Measurements from ENCODE around the gene FAM20C. TPM values are rescaled to one million over a fixed set of nuclear protein-coding genes. Genes with fewer than 3 reads are reported as not detected.

FAM20C gene
- total RNA-seq, 1 experiment from 2014 or later: 35.8 TPM

DNA sequence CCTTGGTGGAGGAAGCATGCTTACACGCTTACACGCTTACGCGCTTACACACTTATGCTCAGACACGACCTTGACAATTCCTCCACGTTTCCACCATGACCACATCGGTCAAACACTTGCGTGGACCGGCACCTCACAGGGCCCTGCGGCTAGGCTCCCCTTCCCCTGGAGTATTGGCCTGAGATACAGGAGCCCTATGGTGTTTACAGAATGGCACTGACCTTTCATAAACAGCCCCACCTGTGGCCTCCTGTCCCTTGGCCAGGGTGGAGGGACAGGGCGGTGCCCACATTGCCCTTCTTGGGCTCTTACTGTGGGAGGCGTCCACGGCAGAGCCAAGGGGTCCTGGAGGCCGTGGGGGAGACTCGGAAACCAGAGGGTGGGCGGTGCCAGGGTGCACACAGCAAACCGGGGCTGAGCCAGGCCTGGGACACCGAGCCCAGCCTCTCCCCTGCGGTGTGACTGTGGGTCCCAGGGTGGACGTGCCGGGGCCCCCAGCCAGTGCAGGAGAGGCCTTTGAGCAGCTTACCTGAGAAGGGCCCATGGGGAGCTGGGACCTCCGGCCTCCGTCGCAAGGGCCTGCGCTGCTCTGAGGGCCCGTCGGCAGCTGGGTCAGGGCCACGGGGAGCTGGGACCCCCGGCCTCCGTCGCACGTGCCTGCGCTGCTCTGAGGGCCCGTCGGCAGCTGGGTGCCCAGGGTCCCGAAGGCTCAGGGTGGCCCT lies 53.4 kb downstream of the FAM20C start:
- no peak for DNase-seq (ENCODE audit: low spot score)
- no peak overlapping the region for H3K27ac ChIP-seq (ENCODE audit: low read depth, low read length, poor library complexity, severe bottlenecking)
- no peaks in the 10 kb centered on the region for H3K9me3 ChIP-seq (ENCODE audit: low read depth, low read length, poor library complexity, severe bottlenecking)
- H3K27me3 ChIP-seq (replicated peaks; ENCODE audit: insufficient read depth, low read depth, low read length, poor library complexity): no peaks in the 10 kb centered on the region
- ChIA-PET POLR2A (ENCODE audit: low non-redundant PET) (no interaction called here), CTCF (no interaction called here)
- H3K4me3 ChIP-seq (ENCODE audit: low read depth, low read length, poor library complexity, severe bottlenecking): no peak overlapping the region
- intact Hi-C loops (cut with micrococcal nuclease; ENCODE audit: unreplicated experiment): no loop called here
- peaks cover 12% of the 10 kb centered on the region for H3K4me1 ChIP-seq (ENCODE audit: insufficient read depth, low read length, poor library complexity, severe bottlenecking)
- BruUV-seq (replicated peaks): no TSS peak
- no peaks in the 10 kb centered on the region for H3K36me3 ChIP-seq (ENCODE audit: insufficient read depth, low read length, poor library complexity, severe bottlenecking)
- TF ChIP-seq, protein P1, sequence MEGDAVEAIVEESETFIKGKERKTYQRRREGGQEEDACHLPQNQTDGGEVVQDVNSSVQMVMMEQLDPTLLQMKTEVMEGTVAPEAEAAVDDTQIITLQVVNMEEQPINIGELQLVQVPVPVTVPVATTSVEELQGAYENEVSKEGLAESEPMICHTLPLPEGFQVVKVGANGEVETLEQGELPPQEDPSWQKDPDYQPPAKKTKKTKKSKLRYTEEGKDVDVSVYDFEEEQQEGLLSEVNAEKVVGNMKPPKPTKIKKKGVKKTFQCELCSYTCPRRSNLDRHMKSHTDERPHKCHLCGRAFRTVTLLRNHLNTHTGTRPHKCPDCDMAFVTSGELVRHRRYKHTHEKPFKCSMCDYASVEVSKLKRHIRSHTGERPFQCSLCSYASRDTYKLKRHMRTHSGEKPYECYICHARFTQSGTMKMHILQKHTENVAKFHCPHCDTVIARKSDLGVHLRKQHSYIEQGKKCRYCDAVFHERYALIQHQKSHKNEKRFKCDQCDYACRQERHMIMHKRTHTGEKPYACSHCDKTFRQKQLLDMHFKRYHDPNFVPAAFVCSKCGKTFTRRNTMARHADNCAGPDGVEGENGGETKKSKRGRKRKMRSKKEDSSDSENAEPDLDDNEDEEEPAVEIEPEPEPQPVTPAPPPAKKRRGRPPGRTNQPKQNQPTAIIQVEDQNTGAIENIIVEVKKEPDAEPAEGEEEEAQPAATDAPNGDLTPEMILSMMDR (conservative IDR thresholded peaks at IDR 0.05; ENCODE audit: low read depth, low read length): no peak
- no peak for TF ChIP-seq EZH2 (IDR thresholded peaks at IDR 0.05; ENCODE audit: borderline replicate concordance, low read depth, low read length, poor library complexity, severe bottlenecking)

DNA sequence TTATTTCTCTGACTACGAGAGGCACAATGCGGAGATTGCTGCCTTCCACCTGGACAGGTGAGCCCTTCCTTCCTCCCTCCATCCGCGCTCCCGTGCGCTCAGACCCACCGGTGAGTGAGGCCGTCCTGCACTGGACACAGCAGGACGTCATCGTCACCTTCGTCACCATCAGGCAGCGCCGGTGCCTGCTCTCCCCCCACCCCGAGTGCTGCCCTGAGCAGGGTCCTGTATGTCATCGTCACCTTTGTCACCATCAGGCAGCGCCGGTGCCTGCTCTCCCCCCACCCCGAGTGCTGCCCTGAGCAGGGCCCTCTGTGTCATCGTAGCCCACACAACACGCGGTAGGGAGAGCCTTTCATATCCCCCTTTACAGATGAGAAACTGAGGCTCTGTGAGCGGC lies 54.1 kb downstream of the FAM20C start:
- H3K27ac ChIP-seq (ENCODE audit: low read depth, low read length, poor library complexity, severe bottlenecking): no peak overlapping the region
- no peak overlapping the region for H3K4me3 ChIP-seq (ENCODE audit: low read depth, low read length, poor library complexity, severe bottlenecking)
- no TSS peak for BruUV-seq (replicated peaks)
- ChIA-PET CTCF (no interaction called here), POLR2A (ENCODE audit: low non-redundant PET) (no interaction called here)
- H3K9me3 ChIP-seq (ENCODE audit: low read depth, low read length, poor library complexity, severe bottlenecking): no peaks in the 10 kb centered on the region
- DNase-seq (ENCODE audit: low spot score): no peak
- no peak for TF ChIP-seq EZH2 (IDR thresholded peaks at IDR 0.05; ENCODE audit: borderline replicate concordance, low read depth, low read length, poor library complexity, severe bottlenecking)
- TF ChIP-seq, protein P1 (conservative IDR thresholded peaks at IDR 0.05; ENCODE audit: low read depth, low read length): no peak
- intact Hi-C loops (cut with micrococcal nuclease; ENCODE audit: unreplicated experiment): no loop called here
- peaks cover 15% of the 10 kb centered on the region for H3K4me1 ChIP-seq (ENCODE audit: insufficient read depth, low read length, poor library complexity, severe bottlenecking)
- H3K27me3 ChIP-seq (replicated peaks; ENCODE audit: insufficient read depth, low read depth, low read length, poor library complexity): no peaks in the 10 kb centered on the region
- H3K36me3 ChIP-seq (ENCODE audit: insufficient read depth, low read length, poor library complexity, severe bottlenecking): peaks cover 2% of the 10 kb centered on the region

DNA sequence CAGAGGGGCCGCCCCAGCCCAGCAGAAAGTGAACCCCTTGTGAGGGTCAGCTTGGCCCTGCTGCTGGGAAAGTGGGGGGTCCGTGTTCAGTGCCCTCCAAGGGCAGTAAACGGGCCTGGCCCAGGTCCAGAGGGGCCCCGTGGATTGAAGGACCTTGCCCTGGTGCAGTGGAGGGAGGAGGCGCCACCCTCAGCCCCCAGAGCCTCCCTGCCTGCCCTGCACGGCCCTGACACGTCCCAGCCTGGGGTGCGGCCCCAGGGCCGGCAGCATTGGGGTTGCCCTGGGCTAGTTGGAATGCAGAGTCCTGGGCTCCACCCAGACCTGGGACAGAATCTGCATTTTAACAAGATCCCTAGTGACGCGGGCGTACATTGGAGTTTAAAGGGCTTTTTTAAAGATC lies 54.8 kb downstream of the FAM20C start:
- intact Hi-C loops (cut with micrococcal nuclease; ENCODE audit: unreplicated experiment): no loop called here
- Histone ChIP-seq H3K27me3 (replicated peaks; ENCODE audit: insufficient read depth, low read depth, low read length, poor library complexity) (no peaks in the 10 kb centered on the region), H3K27ac (ENCODE audit: low read depth, low read length, poor library complexity, severe bottlenecking) (no peak overlapping the region), H3K4me1 (ENCODE audit: insufficient read depth, low read length, poor library complexity, severe bottlenecking) (peaks cover 15% of the 10 kb centered on the region), H3K36me3 (ENCODE audit: insufficient read depth, low read length, poor library complexity, severe bottlenecking) (peaks cover 6% of the 10 kb centered on the region), H3K9me3 (ENCODE audit: low read depth, low read length, poor library complexity, severe bottlenecking) (no peaks in the 10 kb centered on the region), H3K4me3 (ENCODE audit: low read depth, low read length, poor library complexity, severe bottlenecking) (no peak overlapping the region)
- TF ChIP-seq EZH2 (IDR thresholded peaks at IDR 0.05; ENCODE audit: borderline replicate concordance, low read depth, low read length, poor library complexity, severe bottlenecking): no peak
- TF ChIP-seq, protein P1 (conservative IDR thresholded peaks at IDR 0.05; ENCODE audit: low read depth, low read length): no peak
- no TSS peak for BruUV-seq (replicated peaks)
- DNase-seq (ENCODE audit: low spot score): no peak
- POLR2A ChIA-PET (ENCODE audit: low non-redundant PET): no interaction called here
- CTCF ChIA-PET: no interaction called here

All from A673 (cell line).